Measurements from ENCODE around the gene PPP4R2. TPM values are rescaled to one million over a fixed set of nuclear protein-coding genes. Genes with fewer than 3 reads are reported as not detected.

PPP4R2 gene
- polyA plus RNA-seq, 1 donor from 2014 or later, result 37.6 TPM

DNA sequence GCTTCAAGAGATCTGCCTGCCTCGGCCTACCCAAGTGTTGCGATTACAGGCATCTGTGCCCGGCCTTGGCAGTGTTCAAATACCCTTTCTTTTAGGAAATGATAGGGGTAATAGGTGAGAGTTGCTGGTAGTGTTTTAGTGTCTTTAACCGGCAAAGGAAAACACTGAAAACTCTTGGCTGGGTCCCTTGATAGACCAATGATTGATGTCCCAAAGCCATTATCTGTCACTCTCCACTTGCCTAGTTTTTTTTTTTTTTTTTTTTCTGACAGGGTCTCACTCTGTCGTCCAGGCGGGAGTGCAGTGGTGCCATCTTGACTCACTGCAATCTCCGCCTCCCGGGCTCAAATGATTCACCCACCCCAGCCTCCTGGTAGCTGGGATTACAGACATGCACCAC, 84.5 kb downstream of the PPP4R2 start:
- H3K27ac Mint-ChIP-seq, result no peak overlapping the region

DNA sequence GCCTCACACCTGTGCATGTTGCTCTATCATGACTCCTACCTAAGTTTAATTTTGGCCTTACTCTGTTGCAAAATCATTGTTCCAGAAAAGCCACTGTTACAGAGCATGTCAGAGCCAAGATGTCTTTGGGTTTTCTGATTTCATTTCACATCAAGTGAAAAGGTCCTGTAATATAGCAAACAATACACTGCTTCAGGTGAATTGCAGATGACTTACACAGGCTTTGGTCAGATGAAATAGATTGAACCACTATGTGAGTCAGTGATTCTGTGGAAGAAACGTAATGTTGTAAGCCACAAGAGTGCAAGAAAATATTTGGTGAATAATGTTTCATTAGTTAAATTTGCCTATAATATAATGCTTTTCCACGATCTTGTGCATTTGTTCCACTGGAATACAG, 87.6 kb downstream of the PPP4R2 start:
- Mint-ChIP-seq H3K9me3 (no peaks in the 10 kb centered on the region), H3K27ac (no peak overlapping the region), H3K4me3 (no peak overlapping the region), H3K27me3 (peaks cover 4% of the 10 kb centered on the region), H3K36me3 (no peaks in the 10 kb centered on the region), H3K4me1 (peaks cover 0 to 4% (median 1%) of the 10 kb centered on the region in 3 donors)

More for the DNA sequence above, 84.5 kb downstream of the PPP4R2 start:
- H3K27me3 Mint-ChIP-seq, result peaks cover 1% of the 10 kb centered on the region
- H3K4me3 Mint-ChIP-seq, result no peak overlapping the region
- H3K9me3 Mint-ChIP-seq, result no peaks in the 10 kb centered on the region
- H3K4me1 Mint-ChIP-seq, result peaks cover 0 to 3% (median 1%) of the 10 kb centered on the region in 3 donors
- H3K36me3 Mint-ChIP-seq, result no peaks in the 10 kb centered on the region

DNA sequence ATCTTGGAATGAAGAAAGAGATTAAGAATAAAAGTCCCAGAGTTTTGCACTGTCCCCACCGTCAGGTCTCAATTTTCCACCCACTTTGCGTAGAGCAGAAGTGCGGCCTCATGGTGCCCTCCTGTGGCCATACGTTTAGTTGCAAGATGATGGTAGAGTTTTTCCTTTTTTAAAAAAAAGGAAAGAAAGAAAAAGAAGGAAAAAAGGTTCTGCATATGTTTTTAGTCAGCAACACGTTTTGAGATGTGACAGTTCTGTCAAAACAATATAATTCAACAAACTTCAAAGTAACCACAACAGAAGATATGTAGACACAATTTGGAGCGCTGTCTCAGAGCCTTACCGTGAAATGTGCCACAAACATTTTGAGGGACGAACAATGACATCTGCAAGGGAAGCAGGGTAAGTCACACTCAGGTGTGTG, 89.5 kb downstream of the PPP4R2 start:
- no peak overlapping the region for H3K4me3 Mint-ChIP-seq
- H3K9me3 Mint-ChIP-seq, result no peaks in the 10 kb centered on the region
- peaks cover 4% of the 10 kb centered on the region for H3K27me3 Mint-ChIP-seq
- H3K4me1 Mint-ChIP-seq, result peaks cover 0 to 4% (median 1%) of the 10 kb centered on the region in 3 donors
- no peak overlapping the region for H3K27ac Mint-ChIP-seq
- H3K36me3 Mint-ChIP-seq, result no peaks in the 10 kb centered on the region

DNA sequence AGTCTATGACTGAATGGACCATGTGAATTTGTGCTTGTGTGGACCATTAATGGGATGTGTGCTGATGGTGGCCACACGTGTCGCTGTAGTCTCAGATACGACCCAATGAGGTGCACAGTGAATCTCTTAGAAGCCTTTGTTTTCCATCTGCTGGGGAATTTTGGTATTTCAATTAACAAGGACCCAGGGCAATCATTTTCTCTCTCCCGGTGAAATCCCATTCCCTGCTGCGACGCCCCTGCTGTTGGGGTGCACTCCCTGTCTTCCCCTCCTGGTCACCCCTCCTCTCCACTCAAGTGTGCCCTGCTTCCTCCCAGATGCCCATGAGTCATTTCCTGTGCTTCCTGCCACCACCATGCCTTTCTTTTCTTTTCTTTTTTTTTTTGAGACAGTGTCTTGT, 97.5 kb downstream of the PPP4R2 start:
- H3K4me1 Mint-ChIP-seq, result peaks cover 2 to 5% (median 4%) of the 10 kb centered on the region in 3 donors
- H3K4me3 Mint-ChIP-seq, result no peak overlapping the region
- no peaks in the 10 kb centered on the region for H3K9me3 Mint-ChIP-seq
- peaks cover 7% of the 10 kb centered on the region for H3K27me3 Mint-ChIP-seq
- peak overlapping the region in 1 of 3 donors; percentile 52 for H3K27ac Mint-ChIP-seq
- no peaks in the 10 kb centered on the region for H3K36me3 Mint-ChIP-seq

DNA sequence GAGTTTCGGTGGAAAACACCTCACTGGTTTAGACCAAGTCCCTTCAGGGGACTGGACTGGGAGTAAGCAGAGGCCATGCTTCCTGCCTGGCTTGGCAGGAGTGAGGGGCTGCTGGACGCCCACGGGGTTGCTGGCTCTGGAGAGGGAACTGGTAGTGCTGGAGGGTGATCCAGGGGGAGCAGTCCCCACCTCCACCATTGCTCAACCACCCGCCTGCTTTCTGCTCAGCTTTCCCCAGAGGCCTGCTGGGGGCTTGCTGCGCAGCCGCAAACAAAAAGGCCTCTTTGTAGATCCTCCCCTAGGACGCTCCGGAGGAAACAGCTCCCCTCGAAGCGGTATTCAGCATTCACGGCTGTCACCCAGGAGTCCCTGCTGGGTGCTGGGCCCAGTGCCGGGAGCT, 98.3 kb downstream of the PPP4R2 start:
- Mint-ChIP-seq H3K4me3 (no peak overlapping the region), H3K27me3 (peaks cover 7% of the 10 kb centered on the region), H3K9me3 (no peaks in the 10 kb centered on the region), H3K4me1 (peaks cover 2 to 5% (median 4%) of the 10 kb centered on the region in 3 donors), H3K27ac (no peak overlapping the region), H3K36me3 (no peaks in the 10 kb centered on the region)

DNA sequence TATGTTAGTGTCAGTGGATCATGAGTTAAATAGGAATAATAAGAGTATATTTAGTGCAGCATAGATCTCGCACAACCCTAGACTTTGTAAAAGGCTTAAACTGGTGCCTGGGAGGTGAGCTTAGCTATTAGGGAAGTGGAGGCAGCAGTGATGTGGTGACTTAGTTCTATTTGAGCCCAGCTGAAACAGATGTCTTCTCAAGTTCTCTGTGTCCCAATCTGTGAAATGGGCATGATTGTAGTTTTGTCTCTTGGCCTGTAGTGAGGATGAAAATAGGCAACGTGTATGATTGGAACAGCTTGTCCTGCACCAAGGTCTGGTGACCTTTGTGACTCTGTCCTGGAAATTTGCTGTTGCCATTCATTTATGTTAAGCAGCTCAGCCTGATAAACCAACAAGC, 99.6 kb downstream of the PPP4R2 start:
- no peak overlapping the region for H3K4me3 Mint-ChIP-seq
- no peaks in the 10 kb centered on the region for H3K36me3 Mint-ChIP-seq
- peaks cover 7% of the 10 kb centered on the region for H3K27me3 Mint-ChIP-seq
- no peaks in the 10 kb centered on the region for H3K9me3 Mint-ChIP-seq
- H3K27ac Mint-ChIP-seq, result no peak overlapping the region
- H3K4me1 Mint-ChIP-seq, result peaks cover 4 to 6% (median 5%) of the 10 kb centered on the region in 3 donors

DNA sequence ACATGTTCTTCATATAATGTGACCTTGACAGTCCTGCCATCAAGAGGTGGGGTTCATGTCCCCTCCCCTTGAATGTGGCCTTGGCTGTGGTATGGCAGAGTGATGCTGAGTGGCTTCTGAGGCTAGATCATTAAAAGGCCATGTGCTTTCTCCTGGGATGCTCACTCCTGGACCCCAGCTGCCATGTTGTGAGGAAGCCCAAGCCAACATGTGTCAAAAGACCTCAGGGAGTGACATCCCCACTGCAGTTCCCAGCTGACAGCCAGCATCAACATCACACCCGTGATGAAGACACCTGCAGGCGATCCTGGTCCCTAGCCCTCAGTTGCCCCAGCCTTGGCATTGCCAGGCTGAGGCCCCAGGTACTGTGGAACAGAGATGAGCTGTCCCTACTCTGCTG, 101.4 kb downstream of the PPP4R2 start:
- Mint-ChIP-seq H3K36me3 (no peaks in the 10 kb centered on the region), H3K4me3 (no peak overlapping the region), H3K4me1 (peaks cover 5 to 8% (median 5%) of the 10 kb centered on the region in 3 donors), H3K9me3 (no peaks in the 10 kb centered on the region), H3K27ac (no peak overlapping the region), H3K27me3 (peaks cover 7% of the 10 kb centered on the region)

DNA sequence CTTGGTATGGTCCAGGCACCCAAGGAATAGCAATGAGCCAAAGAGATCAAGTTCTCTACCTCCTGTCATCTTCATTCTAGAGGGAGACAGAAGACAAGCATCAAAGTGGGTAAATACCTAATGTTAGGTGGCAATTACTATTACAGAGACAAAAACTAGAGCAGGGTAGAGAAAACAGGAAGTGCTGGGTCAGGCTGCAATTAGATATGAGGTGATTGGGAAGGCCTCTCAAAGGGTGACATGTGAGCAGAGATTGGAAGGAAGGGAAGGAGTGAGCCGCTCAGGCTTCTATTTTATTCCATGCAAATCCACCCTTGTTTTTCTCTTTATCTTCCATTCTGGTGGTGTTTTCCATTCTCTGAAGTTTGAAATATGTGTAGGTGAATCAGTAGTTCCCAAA, 102.3 kb downstream of the PPP4R2 start:
- peaks cover 5 to 8% (median 5%) of the 10 kb centered on the region in 3 donors for H3K4me1 Mint-ChIP-seq
- H3K9me3 Mint-ChIP-seq, result no peaks in the 10 kb centered on the region
- H3K4me3 Mint-ChIP-seq, result no peak overlapping the region
- H3K27me3 Mint-ChIP-seq, result peaks cover 7% of the 10 kb centered on the region
- H3K27ac Mint-ChIP-seq, result no peak overlapping the region
- H3K36me3 Mint-ChIP-seq, result no peaks in the 10 kb centered on the region

DNA sequence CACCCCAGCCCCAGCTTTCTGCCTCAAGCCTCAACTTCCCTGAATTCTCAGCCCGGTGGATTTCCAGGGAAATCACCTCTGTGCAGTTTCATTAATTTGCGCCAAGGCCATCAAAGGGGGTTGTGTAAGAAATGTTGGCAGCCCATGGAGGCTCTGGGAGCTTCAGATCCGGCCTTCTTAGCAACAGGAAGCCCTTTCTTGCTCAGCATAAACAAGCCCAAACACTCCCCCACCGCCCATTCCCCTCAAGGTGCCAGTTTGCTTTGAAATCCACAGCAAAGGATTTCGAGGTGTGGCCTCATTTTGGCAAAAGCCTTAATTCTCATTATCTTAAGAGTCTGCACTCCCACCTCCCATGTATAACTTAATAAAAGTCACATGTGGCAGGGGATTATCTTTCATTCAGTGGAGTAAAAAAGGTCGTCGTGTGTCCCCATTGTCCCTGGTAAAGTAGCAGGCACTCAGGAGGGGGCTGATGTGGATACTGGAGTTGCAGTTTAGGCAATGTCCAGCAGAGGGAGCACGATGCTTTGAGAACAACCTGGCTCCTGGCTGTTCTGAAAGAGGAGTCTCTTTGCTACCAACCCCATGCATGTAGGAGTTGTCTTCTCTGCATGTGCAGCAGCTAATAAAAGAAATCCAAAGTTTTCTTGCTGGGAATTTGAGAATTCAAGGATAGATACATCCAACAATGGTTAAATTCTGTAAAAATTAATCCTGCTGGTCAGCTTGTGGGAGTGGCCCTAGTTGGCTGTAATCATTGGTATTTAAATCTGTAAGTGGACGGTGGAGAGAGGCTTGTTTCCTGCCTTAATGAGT, 104.3 kb downstream of the PPP4R2 start:
- H3K36me3 Mint-ChIP-seq, result no peaks in the 10 kb centered on the region
- peak overlapping the region in 1 of 3 donors; percentile 50 for H3K27ac Mint-ChIP-seq
- H3K4me1 Mint-ChIP-seq, result peaks cover 0 to 5% (median 4%) of the 10 kb centered on the region in 3 donors
- no peaks in the 10 kb centered on the region for H3K27me3 Mint-ChIP-seq
- no peak overlapping the region for H3K4me3 Mint-ChIP-seq
- no peaks in the 10 kb centered on the region for H3K9me3 Mint-ChIP-seq

DNA sequence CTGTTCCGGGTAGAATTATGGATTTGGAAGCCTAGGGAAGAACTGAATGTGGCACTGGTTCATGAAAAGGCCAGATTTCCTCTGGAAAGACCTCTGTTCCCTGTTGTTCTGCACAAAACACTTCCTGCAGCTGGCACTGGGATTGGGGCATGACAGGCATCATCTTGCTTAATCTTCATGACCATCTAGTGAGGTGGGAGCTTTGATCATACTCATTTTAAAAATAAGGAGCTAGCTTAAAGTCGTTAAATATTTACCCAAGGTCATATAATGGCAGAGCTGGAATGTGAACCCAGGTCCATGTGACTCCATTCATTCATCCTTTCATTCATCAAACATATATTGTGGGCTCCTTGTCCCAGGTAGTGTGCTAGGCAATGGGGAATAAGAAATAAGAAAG, 105.3 kb downstream of the PPP4R2 start:
- no peaks in the 10 kb centered on the region for H3K9me3 Mint-ChIP-seq
- peak overlapping the region in 1 of 3 donors; percentile 10 for H3K27ac Mint-ChIP-seq
- H3K4me1 Mint-ChIP-seq, result peaks cover 0 to 5% (median 4%) of the 10 kb centered on the region in 3 donors
- H3K4me3 Mint-ChIP-seq, result peak overlapping the region in 1 of 4 donors; percentile 63
- H3K27me3 Mint-ChIP-seq, result no peaks in the 10 kb centered on the region
- no peaks in the 10 kb centered on the region for H3K36me3 Mint-ChIP-seq

DNA sequence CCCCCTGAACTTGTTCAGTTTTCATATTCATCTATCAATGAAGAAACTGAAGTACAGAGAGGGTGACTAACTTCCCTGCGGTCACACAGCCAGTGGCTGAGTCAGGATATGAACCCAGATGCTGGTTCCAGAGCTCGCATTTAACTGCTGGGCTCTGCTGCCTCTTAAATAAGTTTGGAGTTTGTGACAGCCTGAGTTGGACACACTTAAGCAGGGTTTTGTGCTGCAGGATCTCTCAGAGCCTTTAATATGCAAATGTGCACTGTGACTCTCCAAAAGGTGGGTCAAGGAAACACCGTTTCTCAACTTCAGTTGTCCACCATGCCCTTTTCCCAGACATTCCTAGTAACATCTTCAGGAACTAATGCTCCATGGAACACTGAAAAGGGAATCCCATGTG, 110.6 kb downstream of the PPP4R2 start:
- Mint-ChIP-seq H3K27ac (no peak overlapping the region), H3K27me3 (peaks cover 2% of the 10 kb centered on the region), H3K4me1 (no peaks in the 10 kb centered on the region), H3K36me3 (no peaks in the 10 kb centered on the region), H3K9me3 (no peaks in the 10 kb centered on the region), H3K4me3 (no peak overlapping the region)

DNA sequence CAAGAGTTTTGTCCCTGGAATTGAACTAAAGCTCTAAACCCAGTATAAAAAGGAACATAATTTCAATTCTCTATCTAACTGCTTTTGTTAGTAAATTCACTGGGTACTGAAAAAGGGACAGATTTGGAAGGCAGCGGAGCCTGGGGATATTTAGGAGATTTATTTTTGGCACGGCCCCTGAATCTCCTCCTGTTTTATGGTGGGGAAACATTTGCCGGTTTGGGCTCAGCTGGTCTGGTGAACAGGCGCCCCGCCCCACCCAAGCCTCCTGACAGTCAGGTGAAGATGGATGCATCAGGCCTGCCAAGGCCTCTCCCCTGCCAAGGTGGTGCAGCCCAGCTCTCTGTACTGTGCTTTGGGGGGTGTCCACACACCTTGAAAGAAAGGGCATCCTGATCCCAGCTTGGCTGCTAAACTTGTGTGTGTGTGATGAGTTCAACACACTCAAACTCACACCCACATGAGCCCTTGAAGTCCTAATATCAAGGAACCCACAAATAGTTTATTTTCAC, 111.1 kb downstream of the PPP4R2 start:
- H3K27ac Mint-ChIP-seq, result no peak overlapping the region
- no peak overlapping the region for H3K4me3 Mint-ChIP-seq
- no peaks in the 10 kb centered on the region for H3K4me1 Mint-ChIP-seq
- H3K9me3 Mint-ChIP-seq, result no peaks in the 10 kb centered on the region
- H3K36me3 Mint-ChIP-seq, result no peaks in the 10 kb centered on the region
- H3K27me3 Mint-ChIP-seq, result peaks cover 2% of the 10 kb centered on the region

DNA sequence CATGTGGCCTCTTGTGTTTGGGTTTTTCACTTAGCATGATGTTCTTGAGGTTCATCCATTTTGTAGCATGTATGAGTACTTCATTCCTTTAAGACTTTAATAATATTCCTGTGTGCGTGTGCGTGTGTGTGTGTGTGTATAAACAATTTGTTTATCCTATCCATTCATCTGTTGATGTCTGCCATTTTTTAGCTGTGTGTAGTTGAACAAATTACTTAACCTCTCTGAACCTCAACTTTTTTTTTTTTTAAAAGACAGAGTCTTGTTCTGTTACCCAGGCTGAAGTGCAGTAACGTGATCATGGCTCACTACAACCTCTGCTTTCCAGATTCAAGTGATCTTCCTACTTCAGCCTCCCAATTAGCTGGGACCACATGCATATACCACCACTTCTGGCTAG, 112.1 kb downstream of the PPP4R2 start:
- Mint-ChIP-seq H3K4me1 (no peaks in the 10 kb centered on the region), H3K27me3 (peaks cover 2% of the 10 kb centered on the region), H3K4me3 (peak overlapping the region in 1 of 4 donors; percentile 13), H3K36me3 (no peaks in the 10 kb centered on the region), H3K27ac (no peak overlapping the region), H3K9me3 (no peaks in the 10 kb centered on the region)

DNA sequence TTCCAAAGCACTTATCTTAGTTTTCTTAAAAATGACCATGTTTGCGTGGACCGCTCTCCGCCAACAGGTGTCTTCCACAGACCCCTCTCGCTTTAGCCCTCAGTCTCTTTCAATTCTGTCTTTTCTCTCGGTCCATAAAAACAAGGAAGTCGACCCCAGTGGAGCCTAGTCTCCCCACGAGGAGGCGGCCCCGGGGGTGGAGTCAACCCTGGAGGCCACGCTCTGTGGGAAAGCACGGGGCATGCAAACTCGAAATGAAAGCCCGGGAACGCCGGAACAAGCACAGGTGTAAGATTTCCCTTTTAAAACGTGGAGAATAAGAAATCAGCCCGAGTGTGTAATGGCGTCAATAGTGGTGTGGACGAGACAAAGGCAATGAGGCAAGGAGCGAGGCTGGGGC, 113.9 kb downstream of the PPP4R2 start:
- Mint-ChIP-seq H3K4me1 (no peaks in the 10 kb centered on the region), H3K9me3 (no peaks in the 10 kb centered on the region), H3K4me3 (no peak overlapping the region), H3K27me3 (peaks cover 4% of the 10 kb centered on the region), H3K36me3 (no peaks in the 10 kb centered on the region), H3K27ac (no peak overlapping the region)

DNA sequence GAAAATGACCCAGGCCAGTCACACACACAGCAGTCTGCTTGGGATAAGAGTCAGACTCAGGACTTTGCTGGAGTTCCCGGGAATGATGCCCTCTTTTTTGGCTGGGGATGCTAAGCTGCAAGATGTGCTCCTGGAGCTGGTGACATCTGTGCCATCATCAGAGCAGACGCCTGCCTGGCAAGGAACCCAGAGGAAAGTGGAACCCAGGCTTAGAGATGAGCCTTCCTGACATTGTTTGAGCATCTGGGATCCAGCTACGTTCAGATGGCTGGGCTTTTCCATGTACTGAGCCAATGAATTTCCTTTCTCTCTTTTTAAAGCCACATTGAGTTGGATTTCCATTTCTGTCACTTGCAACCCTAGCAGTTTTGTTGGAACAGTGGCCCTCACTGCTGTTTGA, 118.1 kb downstream of the PPP4R2 start:
- H3K27ac Mint-ChIP-seq, result no peak overlapping the region
- peaks cover 3% of the 10 kb centered on the region for H3K27me3 Mint-ChIP-seq
- no peak overlapping the region for H3K4me3 Mint-ChIP-seq
- H3K36me3 Mint-ChIP-seq, result no peaks in the 10 kb centered on the region
- peaks cover 0 to 4% (median 2%) of the 10 kb centered on the region in 3 donors for H3K9me3 Mint-ChIP-seq
- H3K4me1 Mint-ChIP-seq, result no peaks in the 10 kb centered on the region

DNA sequence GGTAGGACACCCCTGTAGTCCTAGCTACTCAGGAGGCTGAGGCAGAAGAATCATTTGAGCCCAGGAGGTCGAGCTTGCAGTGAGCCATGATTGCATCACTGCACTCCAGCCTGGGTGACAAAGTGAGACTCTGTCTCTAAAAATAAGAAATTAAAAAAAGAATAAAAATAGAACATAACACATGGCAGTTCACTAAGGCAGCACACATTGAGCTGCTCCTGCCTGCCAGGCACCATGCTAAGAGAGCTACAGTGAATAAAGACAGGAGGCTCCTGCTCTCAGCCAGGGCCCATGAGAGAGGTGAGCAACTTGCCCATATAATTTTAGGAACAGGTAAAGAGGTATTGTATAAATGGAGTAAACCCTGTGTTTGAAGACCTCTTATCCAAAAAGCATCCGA, 119.2 kb downstream of the PPP4R2 start:
- peaks cover 0 to 4% (median 2%) of the 10 kb centered on the region in 3 donors for H3K9me3 Mint-ChIP-seq
- no peaks in the 10 kb centered on the region for H3K36me3 Mint-ChIP-seq
- no peak overlapping the region for H3K4me3 Mint-ChIP-seq
- peaks cover 2% of the 10 kb centered on the region for H3K27me3 Mint-ChIP-seq
- no peak overlapping the region for H3K27ac Mint-ChIP-seq
- H3K4me1 Mint-ChIP-seq, result no peaks in the 10 kb centered on the region

All from IgD-negative memory B cell (primary cell).